Measurements from ENCODE around the gene RDX.

Gene RDX

GRCh38 chr11:110186456-110186855 lies 110.0 kb downstream of the RDX start:
- no peaks in the 10 kb centered on the region for H3K79me2 ChIP-seq (ENCODE audit: control insufficient read depth, low read length)
- H3K9me3 ChIP-seq (ENCODE audit: control insufficient read depth, insufficient read depth, low read length), result peaks cover 2% of the 10 kb centered on the region; the same call in 1 of the 2 replicates
- no peak overlapping the region for H3K27ac ChIP-seq (ENCODE audit: low read depth, low read length)
- no peaks in the 10 kb centered on the region for H3F3A ChIP-seq (ENCODE audit: control insufficient read depth, insufficient read depth)
- H3K4me2 ChIP-seq (ENCODE audit: low read length), result no peak overlapping the region
- H3K4me1 ChIP-seq (ENCODE audit: control insufficient read depth, low read length), result peaks cover 7% of the 10 kb centered on the region
- H3K36me3 ChIP-seq (ENCODE audit: control insufficient read depth, low read length), result no peaks in the 10 kb centered on the region
- no peak overlapping the region for H3K4me3 ChIP-seq (ENCODE audit: low read length)
- no peaks in the 10 kb centered on the region for H3K27me3 ChIP-seq (ENCODE audit: control insufficient read depth, low read length)
- TF ChIP-seq CTCF (IDR thresholded peaks at IDR 0.05; ENCODE audit: low read depth, low read length, poor library complexity, severe bottlenecking), result no peak
- no peak for TF ChIP-seq EZH2phosphoT487 (IDR thresholded peaks at IDR 0.05; ENCODE audit: borderline replicate concordance, low read length)
- H4K20me1 ChIP-seq (ENCODE audit: control insufficient read depth, insufficient read depth, low read depth, low read length), result no peaks in the 10 kb centered on the region
- no peaks in the 10 kb centered on the region for H3K9me2 ChIP-seq (replicated peaks; ENCODE audit: control insufficient read depth, low read length)

- H3K9me3 ChIP-seq (ENCODE audit: control insufficient read depth, insufficient read depth, low read length), result no peaks in the 10 kb centered on the region
- H3K27me3 ChIP-seq (ENCODE audit: control insufficient read depth, low read length), result no peaks in the 10 kb centered on the region
- H3K4me3 ChIP-seq (ENCODE audit: low read length), result no peak overlapping the region
- H3F3A ChIP-seq (ENCODE audit: control insufficient read depth, insufficient read depth), result no peaks in the 10 kb centered on the region
- no peak overlapping the region for H3K4me2 ChIP-seq (ENCODE audit: low read length)
- no peak overlapping the region for H3K27ac ChIP-seq (ENCODE audit: low read depth, low read length)
- H3K4me1 ChIP-seq (ENCODE audit: control insufficient read depth, low read length), result peaks cover 2% of the 10 kb centered on the region; the same call in 1 of the 2 replicates
- H4K20me1 ChIP-seq (ENCODE audit: control insufficient read depth, insufficient read depth, low read depth, low read length), result no peaks in the 10 kb centered on the region
- TF ChIP-seq EZH2phosphoT487 (IDR thresholded peaks at IDR 0.05; ENCODE audit: borderline replicate concordance, low read length), result no peak
- TF ChIP-seq CTCF (IDR thresholded peaks at IDR 0.05; ENCODE audit: low read depth, low read length, poor library complexity, severe bottlenecking), result no peak
- H3K36me3 ChIP-seq (ENCODE audit: control insufficient read depth, low read length), result no peaks in the 10 kb centered on the region
- no peaks in the 10 kb centered on the region for H3K79me2 ChIP-seq (ENCODE audit: control insufficient read depth, low read length)
- no peaks in the 10 kb centered on the region for H3K9me2 ChIP-seq (replicated peaks; ENCODE audit: control insufficient read depth, low read length)
Observed at GRCh38 chr11:110185599-110185998, 110.8 kb downstream of the RDX start.

- no peak overlapping the region for H3K4me2 ChIP-seq (ENCODE audit: low read length)
- H3K4me3 ChIP-seq (ENCODE audit: low read length), result no peak overlapping the region
- no peaks in the 10 kb centered on the region for H3K27me3 ChIP-seq (ENCODE audit: control insufficient read depth, low read length)
- no peak overlapping the region for H3K27ac ChIP-seq (ENCODE audit: low read depth, low read length)
- no peaks in the 10 kb centered on the region for H3K79me2 ChIP-seq (ENCODE audit: control insufficient read depth, low read length)
- H3K9me2 ChIP-seq (replicated peaks; ENCODE audit: control insufficient read depth, low read length), result no peaks in the 10 kb centered on the region
- no peaks in the 10 kb centered on the region for H3K4me1 ChIP-seq (ENCODE audit: control insufficient read depth, low read length)
- no peaks in the 10 kb centered on the region for H3K9me3 ChIP-seq (ENCODE audit: control insufficient read depth, insufficient read depth, low read length)
- H3F3A ChIP-seq (ENCODE audit: control insufficient read depth, insufficient read depth), result no peaks in the 10 kb centered on the region
- H3K36me3 ChIP-seq (ENCODE audit: control insufficient read depth, low read length), result no peaks in the 10 kb centered on the region
- TF ChIP-seq EZH2phosphoT487 (IDR thresholded peaks at IDR 0.05; ENCODE audit: borderline replicate concordance, low read length) (no peak), CTCF (IDR thresholded peaks at IDR 0.05; ENCODE audit: low read depth, low read length, poor library complexity, severe bottlenecking) (no peak)
- no peaks in the 10 kb centered on the region for H4K20me1 ChIP-seq (ENCODE audit: control insufficient read depth, insufficient read depth, low read depth, low read length)
Observed at GRCh38 chr11:110185121-110185591, 111.3 kb downstream of the RDX start.

Data from DOHH2 (cell line).